Body of pancreas (tissue), 4 donors: ENCODE measurements around the gene SEC24D. TPM values are rescaled to one million over a fixed set of nuclear protein-coding genes. Genes with fewer than 3 reads are reported as not detected.

ENCODE experiments used
- ATAC-seq: fragments of 150-250 bp; one replicate; pipeline ENCODE4 v1.9.1; 2016
- DNase-seq, 4 donors: peaks; one replicate each; pipeline ENCODE4 v3.0.0-alpha.2; 2019
- H3K27ac ChIP-seq, 4 donors: fragments of 200-600 bp; sonication (generic); 1 replicate in 3 of 4; 2 replicates in 1 of 4; pipeline versions ENCODE4 v1.5.1 to v1.6.1; 2016 to 2019; ENCODE audit warnings: mild to moderate bottlenecking in 1 of 4, mixed read lengths in 1 of 4, moderate library complexity in 1 of 4
- H3K27me3 ChIP-seq, 2 donors: fragments of 200-600 bp; sonication (generic); one replicate each; pipeline ENCODE4 v1.6.0; 2016; ENCODE audit warnings: mild to moderate bottlenecking in 1 of 2
- H3K36me3 ChIP-seq, 2 donors: fragments of 200-600 bp; sonication (generic); replicated peaks in 1 of 2; 2 replicates each; pipeline ENCODE4 v1.5.1; 2016; ENCODE audit warnings: low read depth in 2 of 2; ENCODE audit not compliant: insufficient read depth in 1 of 2
- H3K4me1 ChIP-seq: fragments of 200-600 bp; sonication (generic); one replicate; pipeline ENCODE4 v1.6.0; 2016
- H3K4me3 ChIP-seq, 2 donors: fragments of 200-600 bp; sonication (generic); 1 replicate in 1 of 2; 2 replicates in 1 of 2; pipeline ENCODE4 v1.5.1; 2016 to 2019
- H3K9me3 ChIP-seq, 3 donors: fragments of 200-600 bp; sonication (generic); 1 replicate in 2 of 3; 2 replicates in 1 of 3; pipeline ENCODE4 v1.5.1; 2016
- CTCF ChIP-seq, 7 experiments: fragments of 450-650 bp in 4 of 7; fragments of 200-600 bp in 3 of 7; sonication (generic) in 3 of 7; IDR thresholded peaks; one replicate each; pipeline ENCODE4 v1.5.1; 2016 to 2019; ENCODE audit warnings: antibody characterized with exemption in 7 of 7
- POLR2A ChIP-seq, 3 donors: fragments of 450-650 bp; IDR thresholded peaks; one replicate each; pipeline ENCODE4 v1.6.1; 2016; ENCODE audit warnings: antibody characterized with exemption in 3 of 3, mild to moderate bottlenecking in 2 of 3
- WGBS, 2 donors: methylation state at CpG; one replicate each; pipeline ENCODE4 v1.1.5; 2017; 5-methylcytosine and 5-hydroxymethylcytosine counted together
- intact Hi-C: fragments of 100-400 bp; cut with DNase I; formaldehyde crosslinking; loops from one replicate; pipeline ENCODE4 v1.15.1; 2023
- total RNA-seq, 2 donors: library from RNA; depleted of rRNA; stranded (reverse); fragments of >200 nt; gene quantifications; one replicate each; pipeline ENCODE4 v1.1.0, GENCODE V29; 2016

The SEC24D gene
- total RNA-seq, 2 donors from 2014 or later, result 39.7 to 58.7 TPM

GRCh38 chr4:118846979-118847378 is 11.1 kb upstream of the SEC24D start:
- Histone ChIP-seq H3K27ac (no peak overlapping the region), H3K36me3 (no peaks in the 10 kb centered on the region), H3K4me1 (no peaks in the 10 kb centered on the region), H3K4me3 (no peak overlapping the region), H3K27me3 (no peaks in the 10 kb centered on the region), H3K9me3 (no peaks in the 10 kb centered on the region)
- intact Hi-C loops, result no loop called here
- TF ChIP-seq POLR2A (IDR thresholded peaks at IDR 0.05) (no peak), CTCF (IDR thresholded peaks at IDR 0.05) (no peak)
- WGBS, 2 donors, result 79 to 90% methylated on average over 1 of the region's 1 CpG
- ATAC-seq, result no peak
- no peak for DNase-seq

DNA sequence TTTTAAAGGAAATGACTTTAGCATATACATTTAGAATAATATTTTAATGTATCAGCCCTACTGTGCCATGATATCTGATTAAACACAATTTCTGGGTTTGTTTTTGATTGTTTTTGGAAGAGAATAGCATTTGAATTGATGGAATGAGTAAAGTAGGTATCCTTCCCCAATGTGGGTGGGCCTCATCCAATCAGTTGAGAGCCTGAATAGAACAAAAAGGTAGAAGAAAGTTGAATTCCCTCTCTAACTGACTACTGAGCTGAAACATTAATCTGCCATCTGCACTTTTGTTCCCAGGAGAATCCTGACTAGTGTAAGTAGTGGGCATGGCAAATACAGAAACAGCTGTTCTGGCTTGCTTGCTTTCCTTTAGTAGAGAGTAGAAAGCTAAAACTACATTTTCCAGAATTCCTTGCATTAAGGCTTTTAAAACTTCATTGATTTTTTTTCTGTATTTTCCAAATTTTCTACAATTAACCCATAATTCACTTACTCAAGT is 9.7 kb upstream of the SEC24D start:
- H3K9me3 ChIP-seq, result no peaks in the 10 kb centered on the region
- H3K36me3 ChIP-seq, result no peaks in the 10 kb centered on the region
- H3K27me3 ChIP-seq, result no peaks in the 10 kb centered on the region
- H3K4me3 ChIP-seq, result no peak overlapping the region
- no peak for TF ChIP-seq CTCF (IDR thresholded peaks at IDR 0.05)
- TF ChIP-seq POLR2A (IDR thresholded peaks at IDR 0.05), result no peak
- intact Hi-C loops, result no loop called here
- ATAC-seq (no peak), DNase-seq (no peak)
- no peak overlapping the region for H3K27ac ChIP-seq
- H3K4me1 ChIP-seq, result no peaks in the 10 kb centered on the region

DNA sequence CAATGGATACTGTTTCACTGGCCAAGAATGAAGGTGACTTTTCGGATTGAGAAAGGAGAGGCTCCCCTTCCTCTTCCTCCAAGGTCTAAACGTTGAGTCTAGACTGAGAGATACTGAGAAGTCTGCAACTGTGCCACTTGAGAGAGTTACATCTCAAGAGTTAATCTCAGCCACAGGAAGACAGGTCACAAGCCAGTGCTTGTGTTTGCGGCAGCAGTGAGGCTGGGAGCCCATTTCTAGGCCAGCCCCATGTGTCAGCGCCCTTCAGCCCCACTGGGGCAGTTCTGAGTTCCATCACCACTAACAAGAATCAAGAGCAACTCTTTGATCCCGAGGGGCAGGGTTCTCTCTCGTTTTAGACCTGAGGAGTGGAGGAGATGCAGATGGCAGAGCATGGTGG is 7.3 kb upstream of the SEC24D start:
- 72 to 82% methylated on average over 3 to 6 of the region's 6 CpGs for WGBS, 2 donors
- DNase-seq, result no peak
- H3K4me3 ChIP-seq, result no peak overlapping the region

DNA sequence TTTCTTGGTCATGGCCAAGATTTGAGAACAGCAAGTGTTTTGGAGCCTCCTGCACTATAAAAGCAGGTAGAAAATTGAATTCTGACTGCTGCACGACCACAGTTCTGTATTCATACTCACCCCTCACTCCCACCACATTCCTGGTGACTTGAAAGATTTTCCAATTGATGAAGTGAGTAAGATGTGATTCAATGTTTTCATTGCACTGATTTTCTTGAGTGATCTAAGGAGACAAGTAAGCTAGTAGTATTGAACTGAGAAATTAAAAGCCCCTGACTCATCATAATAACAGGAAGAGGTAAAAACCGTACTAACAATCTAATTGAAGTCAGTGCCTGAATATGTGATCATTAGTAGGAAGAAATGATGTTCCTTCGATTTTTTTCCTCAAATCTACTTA is 6.1 kb upstream of the SEC24D start:
- H3K36me3 ChIP-seq, result no peaks in the 10 kb centered on the region
- H3K4me1 ChIP-seq, result no peaks in the 10 kb centered on the region
- no peaks in the 10 kb centered on the region for H3K27me3 ChIP-seq
- H3K27ac ChIP-seq, result no peak overlapping the region
- no peaks in the 10 kb centered on the region for H3K9me3 ChIP-seq
- TF ChIP-seq POLR2A (IDR thresholded peaks at IDR 0.05), result no peak
- TF ChIP-seq CTCF (IDR thresholded peaks at IDR 0.05), result no peak
- intact Hi-C loops, result no loop called here
- ATAC-seq (no peak), DNase-seq (no peak)
- 61 to 68% methylated on average over 3 of the region's 3 CpGs for WGBS, 2 donors
- no peak overlapping the region for H3K4me3 ChIP-seq

More for the DNA sequence above, 7.3 kb upstream of the SEC24D start:
- no peaks in the 10 kb centered on the region for H3K36me3 ChIP-seq
- TF ChIP-seq POLR2A (IDR thresholded peaks at IDR 0.05), result no peak
- TF ChIP-seq CTCF (IDR thresholded peaks at IDR 0.05), result no peak
- no peak for ATAC-seq
- intact Hi-C loops, result no loop called here
- H3K27me3 ChIP-seq, result no peaks in the 10 kb centered on the region
- H3K9me3 ChIP-seq, result no peaks in the 10 kb centered on the region
- H3K4me1 ChIP-seq, result no peaks in the 10 kb centered on the region
- H3K27ac ChIP-seq, result no peak overlapping the region

- DNase-seq (no peak), ATAC-seq (no peak)
- Histone ChIP-seq H3K27me3 (no peaks in the 10 kb centered on the region), H3K36me3 (no peaks in the 10 kb centered on the region), H3K4me1 (peaks cover 11% of the 10 kb centered on the region), H3K9me3 (no peaks in the 10 kb centered on the region), H3K27ac (no peak overlapping the region), H3K4me3 (no peak overlapping the region)
- TF ChIP-seq POLR2A (IDR thresholded peaks at IDR 0.05) (no peak), CTCF (IDR thresholded peaks at IDR 0.05) (no peak)
- intact Hi-C loops, result no loop called here
- 43 to 47% methylated on average over 3 of the region's 3 CpGs for WGBS, 2 donors
Measured at GRCh38 chr4:118839221-118839927, 3.4 kb upstream of the SEC24D start.
